ENCODE measurements around the gene GRIN3B.
"Not testable (repeated sequence)": the region's sequence is repeated elsewhere in the genome, so short reads cannot be mapped to it uniquely, and the experiment has no call there.

The GRIN3B gene

DNA sequence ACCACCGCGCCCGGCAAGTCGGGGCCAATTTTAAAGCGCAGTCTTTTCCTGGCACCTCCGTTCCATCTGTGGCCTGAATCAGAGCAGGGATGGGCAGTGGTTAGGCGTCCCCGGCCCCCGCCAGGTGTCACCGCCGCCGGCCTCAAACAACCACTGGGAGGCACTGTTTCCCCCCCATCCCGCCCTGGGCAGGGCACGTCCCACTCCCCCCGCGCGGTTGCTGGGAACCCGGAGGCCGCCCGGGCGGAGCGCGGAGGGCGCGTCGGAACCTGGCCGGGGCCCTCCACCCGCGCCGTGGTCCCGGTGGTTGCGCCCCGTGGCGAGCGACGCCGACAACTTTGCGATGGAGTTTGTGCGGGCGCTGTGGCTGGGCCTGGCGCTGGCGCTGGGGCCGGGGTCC is at the start of gene GRIN3B:
Gene GRIN3B (plus strand): TSS at position 325 of the 400 bp plus-strand sequence. CDS start 19 bp downstream, at position 344.
- peak; percentile 50 to 61 for DNase-seq

DNA sequence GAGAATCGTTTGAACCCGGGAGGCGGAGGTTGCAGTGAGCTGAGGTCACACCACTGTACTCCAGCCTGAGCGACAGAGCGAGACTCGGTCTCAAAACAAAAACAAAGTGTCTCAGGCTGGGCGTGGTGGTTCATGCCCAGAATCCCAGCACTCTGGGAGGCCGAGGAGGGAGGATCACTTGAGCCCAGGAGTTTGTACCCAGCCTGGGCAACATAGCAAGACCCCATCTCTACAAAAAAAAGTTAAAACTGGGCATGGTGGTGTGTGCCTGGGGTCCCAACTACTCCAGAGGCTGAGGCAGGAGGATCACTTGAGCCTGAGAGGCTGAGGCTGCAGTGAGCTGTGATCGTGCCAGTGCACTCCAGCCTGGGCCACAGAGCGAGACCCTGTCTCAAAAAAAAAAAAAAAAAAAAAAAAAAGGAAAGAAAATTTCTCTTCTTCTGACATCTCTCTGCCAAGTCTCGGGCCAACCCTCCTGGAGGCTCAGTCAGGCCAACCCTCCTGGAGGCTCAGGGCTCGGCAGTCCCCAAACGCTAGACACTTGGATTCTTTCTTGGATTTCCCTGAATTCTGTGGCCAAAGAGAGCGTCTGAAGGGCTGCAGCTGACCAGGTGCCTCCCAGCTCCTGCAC is 48.1 kb upstream of the GRIN3B start:
- no peak for DNase-seq

GRCh38 chr19:952680-953444 is 47.4 kb upstream of the GRIN3B start:
- no peak for DNase-seq

GRCh38 chr19:953445-954271 is 46.6 kb upstream of the GRIN3B start:
- DNase-seq, result no peak

GRCh38 chr19:954272-954671 is 45.9 kb upstream of the GRIN3B start:
- DNase-seq, result no peak

DNA sequence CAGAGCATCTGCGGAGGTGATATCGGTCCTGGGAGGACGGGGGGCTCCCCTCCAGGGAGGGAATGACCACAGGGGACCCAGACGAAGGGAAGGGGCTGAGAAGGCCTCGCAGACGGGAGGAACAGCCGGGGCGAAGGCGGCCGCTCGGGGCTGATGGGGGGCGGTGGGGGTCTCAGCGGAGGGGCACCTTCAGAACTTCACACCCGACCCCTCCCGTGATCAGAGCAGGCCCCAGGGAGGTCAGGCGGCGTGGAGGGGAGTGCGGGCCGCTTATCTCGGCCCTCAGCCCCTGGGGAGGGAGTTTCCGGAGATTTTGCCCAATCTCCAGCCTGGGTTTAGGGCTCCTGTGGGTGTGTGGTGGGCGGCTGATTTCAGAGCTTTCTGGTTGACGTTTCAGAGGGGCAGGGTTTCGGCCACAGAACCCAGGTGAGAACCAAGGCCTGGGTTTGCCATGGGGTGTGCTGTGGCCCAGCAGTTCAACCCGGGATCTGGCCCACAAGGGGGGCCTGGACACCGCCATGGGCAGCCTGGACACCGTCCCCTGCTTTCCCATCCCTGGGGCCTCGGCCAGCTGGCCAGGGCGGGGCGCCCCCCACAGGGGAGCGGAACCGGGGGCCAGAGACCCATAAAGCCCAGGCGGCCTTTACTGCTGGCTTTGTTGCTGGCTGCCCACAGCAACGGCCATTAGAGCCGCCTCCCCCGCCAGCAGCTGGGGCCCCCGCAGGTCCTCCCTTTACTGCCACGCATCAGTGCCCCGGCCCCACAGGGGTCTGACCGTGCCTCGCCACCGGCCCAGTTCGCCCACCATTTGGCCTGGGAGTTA is 45.3 kb upstream of the GRIN3B start:
- no peak for DNase-seq

GRCh38 chr19:955803-956765 is 44.1 kb upstream of the GRIN3B start:
- DNase-seq, result no peak

- no peak for DNase-seq
Measured at GRCh38 chr19:956766-957440, 43.3 kb upstream of the GRIN3B start.

GRCh38 chr19:957578-957977 is 42.6 kb upstream of the GRIN3B start:
- not testable (repeated sequence) for DNase-seq

GRCh38 chr19:958967-959855 is 41.0 kb upstream of the GRIN3B start:
- DNase-seq, result peak; percentile 29 to 40

GRCh38 chr19:960020-960419 is 40.2 kb upstream of the GRIN3B start:
- DNase-seq, result no peak

GRCh38 chr19:960601-960938 is 39.6 kb upstream of the GRIN3B start:
- no peak for DNase-seq

DNA sequence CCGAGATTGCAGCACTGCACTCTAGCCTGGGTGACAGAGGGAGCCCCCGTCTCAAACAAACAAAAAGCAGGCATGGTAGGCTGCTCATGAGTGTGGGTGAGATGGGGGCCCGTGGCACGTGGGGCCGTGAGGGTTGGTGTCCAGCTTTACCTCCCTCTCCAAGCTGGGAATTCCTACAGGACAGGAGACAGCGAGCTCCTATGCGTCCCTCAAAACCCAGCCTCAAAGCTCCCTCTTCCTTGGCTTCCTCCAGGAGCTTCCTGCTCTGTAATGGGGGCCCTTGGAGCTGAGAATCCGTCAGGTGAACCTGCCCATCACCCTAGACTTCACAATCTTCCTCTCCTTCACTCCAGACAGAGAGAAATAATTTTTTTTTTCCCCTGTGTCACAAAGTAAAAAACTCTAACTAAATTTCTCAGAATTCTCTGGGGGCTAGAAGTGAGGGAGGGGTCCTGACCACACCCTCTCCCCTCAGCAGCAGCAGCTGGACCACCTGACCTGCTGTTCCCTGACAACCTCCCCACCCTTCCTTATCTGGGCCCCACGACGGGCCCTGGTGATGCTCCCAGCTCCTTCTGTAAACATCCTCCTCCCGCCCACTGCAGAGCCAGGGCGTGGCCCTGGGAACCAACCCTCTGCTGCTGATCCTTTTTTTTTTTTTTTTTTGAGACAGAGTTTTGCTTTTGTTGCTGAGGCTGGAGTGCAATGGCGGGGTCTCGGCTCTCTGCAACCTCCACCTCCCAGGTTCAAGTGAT is 38.2 kb upstream of the GRIN3B start:
- no peak for DNase-seq

DNA sequence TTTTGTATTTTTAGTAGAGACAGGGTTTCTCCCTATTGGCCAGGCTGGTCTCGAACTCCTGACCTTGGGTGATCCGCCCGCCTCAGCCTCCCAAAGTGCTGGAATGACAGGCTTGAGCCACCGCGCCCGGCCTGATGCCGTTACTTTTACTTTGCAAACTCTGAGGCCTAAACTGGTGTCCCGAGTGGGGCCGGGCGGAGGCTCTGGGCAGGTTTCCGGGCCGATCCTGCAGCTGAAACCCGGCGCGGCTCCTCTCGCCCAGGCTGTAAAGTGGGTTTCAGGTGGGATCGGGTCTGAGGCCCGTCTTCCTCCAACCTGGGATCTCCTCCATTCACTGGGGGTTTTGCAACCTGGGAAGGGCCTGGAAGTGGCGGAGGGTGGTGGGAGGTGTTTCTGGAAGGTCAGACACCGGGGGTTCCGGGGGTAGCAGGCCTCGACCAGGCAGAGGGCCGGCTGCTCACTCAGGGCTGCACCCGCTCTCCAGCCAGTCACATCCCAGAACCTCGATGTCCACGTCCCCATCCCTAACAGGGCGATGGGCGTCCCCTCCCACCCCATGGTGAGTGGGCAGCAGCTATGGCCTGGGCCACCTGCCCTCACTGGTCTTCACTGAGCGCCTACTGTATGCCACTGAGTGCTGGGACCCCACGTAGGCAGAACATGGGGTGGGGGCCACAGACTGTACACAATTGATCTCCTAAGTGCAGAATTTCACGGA is 37.4 kb upstream of the GRIN3B start:
- no peak for DNase-seq

DNA sequence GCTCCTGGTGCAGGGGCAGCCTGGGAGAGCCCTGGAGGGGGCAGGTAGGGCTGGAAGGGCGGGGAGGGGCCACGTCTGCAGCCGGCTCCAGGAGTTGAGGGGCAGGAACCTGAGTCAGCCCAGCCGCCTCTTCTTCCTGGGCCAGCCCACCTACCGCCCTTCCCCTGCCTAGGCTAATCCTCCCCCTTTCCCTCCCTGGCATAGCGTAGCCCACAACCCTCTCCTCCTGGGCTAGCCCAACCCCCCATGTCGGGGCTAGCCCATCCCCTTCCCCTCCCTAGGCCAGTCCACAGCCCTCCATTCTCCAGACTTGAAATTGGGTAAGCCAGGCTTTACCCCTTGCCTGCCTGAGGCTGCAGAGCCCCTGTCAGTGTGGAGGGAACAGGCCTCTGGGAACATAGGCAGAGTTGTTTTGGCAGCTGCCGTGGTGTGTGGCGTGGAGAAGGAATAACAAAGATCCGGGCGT is 36.7 kb upstream of the GRIN3B start:
- no peak for DNase-seq

DNA sequence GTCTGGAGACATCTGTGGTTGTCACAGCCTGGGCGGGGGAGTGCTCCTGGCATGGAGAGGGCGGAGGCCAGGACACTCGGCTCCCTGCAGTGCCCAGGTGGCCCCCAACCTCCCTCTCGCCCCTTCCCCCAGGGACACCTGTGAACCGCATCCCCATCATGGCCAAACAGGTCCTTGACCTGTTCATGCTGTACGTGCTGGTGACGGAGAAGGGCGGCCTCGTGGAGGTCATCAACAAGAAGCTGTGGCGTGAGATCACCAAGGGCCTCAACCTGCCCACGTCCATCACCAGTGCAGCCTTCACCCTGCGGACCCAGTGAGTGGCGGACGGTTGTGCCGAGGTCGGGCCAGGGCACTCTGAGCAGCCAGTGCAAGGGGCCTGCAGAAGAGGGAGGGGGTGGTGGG is 36.1 kb upstream of the GRIN3B start:
- DNase-seq, result no peak

DNA sequence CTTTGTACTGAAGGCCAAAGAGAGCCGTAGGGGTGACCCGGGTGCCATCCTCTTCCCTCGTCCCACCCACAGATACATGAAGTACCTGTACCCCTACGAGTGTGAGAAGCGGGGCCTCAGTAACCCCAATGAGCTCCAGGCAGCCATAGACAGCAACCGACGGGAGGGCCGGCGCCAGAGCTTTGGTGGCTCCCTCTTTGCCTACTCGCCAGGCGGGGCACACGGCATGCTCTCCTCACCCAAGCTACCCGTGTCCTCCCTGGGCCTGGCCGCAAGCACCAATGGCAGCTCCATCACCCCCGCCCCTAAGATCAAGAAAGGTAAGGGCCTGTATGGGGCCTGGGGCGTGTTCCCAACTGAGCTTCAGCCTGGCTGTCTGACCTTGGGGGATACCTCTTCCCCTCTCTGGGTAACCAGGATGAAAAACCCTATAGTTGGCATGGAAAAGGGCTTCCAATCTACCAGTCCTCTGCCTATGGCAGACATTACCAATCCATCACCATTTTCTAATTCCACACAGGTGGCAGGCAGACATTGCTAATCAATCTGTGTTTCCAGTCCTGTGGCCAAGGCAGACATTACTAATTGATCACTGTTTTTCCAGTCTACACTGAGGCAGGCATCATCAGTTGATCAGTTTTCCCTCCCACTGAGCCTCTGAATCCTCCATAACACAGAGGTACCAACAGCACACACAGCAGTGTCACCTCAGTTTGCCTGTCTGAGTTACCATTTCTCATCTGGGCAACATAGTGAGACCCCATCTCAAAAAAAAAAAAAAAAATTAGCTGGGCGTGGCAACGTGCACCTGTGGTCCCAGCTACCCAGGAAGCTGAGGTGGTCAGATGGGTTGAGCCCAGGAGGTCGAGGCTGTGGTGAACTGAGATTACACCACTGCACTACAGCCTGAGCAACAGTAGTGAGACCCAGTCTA is 35.2 kb upstream of the GRIN3B start:
- DNase-seq, result no peak

Data from activated CD4-positive, alpha-beta T cell treated with anti-CD3 and anti-CD28 coated beads, Interleukin-2, amount 50 U/mL, for 4 hours (primary cell).